HEK293 (cell line): ENCODE data around the gene ESM1.

ENCODE experiments used
- CTCF ChIA-PET: fragments of 350-600 bp; formaldehyde crosslinking; extraction: SDS; loops from one replicate; lab custom pipeline; 2021; ENCODE audit warnings: antibody characterized with exemption; lab: Yijun Ruan, JAX
- POLR2A ChIA-PET: fragments of 300-600 bp; formaldehyde crosslinking; extraction: SDS; loops from one replicate; lab custom pipeline; 2020; ENCODE audit warnings: antibody characterized with exemption, inconsistent platforms; lab: Yijun Ruan, JAX
- H3K27ac ChIP-seq: fragments of 200-500 bp; sonication (Bioruptor generic); 2 replicates; pipeline ENCODE4 v1.5.1; 2014; ENCODE audit warnings: low read depth, low read length, control low read depth, inconsistent platforms; ENCODE audit errors: extremely low read depth
- H3K36me3 ChIP-seq, 2 experiments: fragments of 200-500 bp in 1 of 2; sonication (Bioruptor generic) in 1 of 2; 1 replicate in 1 of 2; 2 replicates in 1 of 2; pipeline ENCODE4 v1.5.1; 2014 to 2017; ENCODE audit warnings: inconsistent platforms in 2 of 2, low read length in 2 of 2; ENCODE audit not compliant: control insufficient read depth in 2 of 2, insufficient read depth in 1 of 2
- H3K4me1 ChIP-seq: fragments of 200-500 bp; sonication (Bioruptor generic); 2 replicates; pipeline ENCODE4 v1.5.1; 2014; ENCODE audit warnings: mild to moderate bottlenecking, low read length, inconsistent platforms; ENCODE audit not compliant: control insufficient read depth, insufficient read depth
- H3K4me3 ChIP-seq: 2 replicates; pipeline ENCODE4 v1.5.1; 2011; ENCODE audit warnings: low read depth, mild to moderate bottlenecking, control low read depth, low read length, moderate library complexity
- H3K9me3 ChIP-seq: fragments of 200-500 bp; sonication (Bioruptor generic); 2 replicates; pipeline ENCODE4 v1.5.1; 2014; ENCODE audit warnings: low read depth, low read length, inconsistent platforms; ENCODE audit not compliant: control insufficient read depth, insufficient read depth
- FEZF1 ChIP-seq: fragments of 450-650 bp; formaldehyde crosslinking; IDR thresholded peaks from 2 replicates; pipeline ENCODE4 v1.5.1; 2016; ENCODE audit warnings: missing biosample characterization, missing genetic modification characterization
- GFI1B ChIP-seq: fragments of 450-650 bp; formaldehyde crosslinking; IDR thresholded peaks from 2 replicates; pipeline ENCODE4 v1.5.1; 2016; ENCODE audit warnings: missing biosample characterization, missing genetic modification characterization
- MEIS1 ChIP-seq: sonication (generic); formaldehyde crosslinking; IDR thresholded peaks from 2 replicates; pipeline ENCODE4 v1.8.1; 2022; ENCODE audit warnings: missing genetic modification reagents, mild to moderate bottlenecking, borderline replicate concordance
- MYNN ChIP-seq: fragments of 450-650 bp; formaldehyde crosslinking; IDR thresholded peaks from 2 replicates; pipeline ENCODE4 v1.5.1; 2016; ENCODE audit warnings: missing biosample characterization, missing genetic modification characterization, borderline replicate concordance
- SETDB1 ChIP-seq: IDR thresholded peaks from one replicate; pipeline ENCODE4 v1.6.1; 2017; ENCODE audit warnings: mild to moderate bottlenecking, low read length, moderate library complexity, mixed read lengths; ENCODE audit not compliant: insufficient read length
- SP3 ChIP-seq: fragments of 450-650 bp; formaldehyde crosslinking; IDR thresholded peaks from 2 replicates; pipeline ENCODE4 v1.5.1; 2016; ENCODE audit warnings: missing biosample characterization, missing genetic modification characterization
- YY2 ChIP-seq: fragments of 450-650 bp; formaldehyde crosslinking; IDR thresholded peaks from 2 replicates; pipeline ENCODE4 v1.5.1; 2016; ENCODE audit warnings: missing biosample characterization, missing genetic modification characterization
- ZNF112 ChIP-seq: fragments of 450-650 bp; formaldehyde crosslinking; IDR thresholded peaks from 2 replicates; pipeline ENCODE4 v1.5.0; 2017; ENCODE audit warnings: missing biosample characterization, missing genetic modification characterization
- ZNF138 ChIP-seq: fragments of 450-650 bp; formaldehyde crosslinking; IDR thresholded peaks from 2 replicates; pipeline ENCODE4 v1.5.1; 2016; ENCODE audit warnings: missing biosample characterization, missing genetic modification characterization, borderline replicate concordance
- ZNF146 ChIP-seq: fragments of 450-650 bp; formaldehyde crosslinking; IDR thresholded peaks from 2 replicates; pipeline ENCODE4 v1.5.1; 2016; ENCODE audit warnings: missing biosample characterization, missing genetic modification characterization
- ZNF155 ChIP-seq: fragments of 450-650 bp; formaldehyde crosslinking; IDR thresholded peaks from 2 replicates; pipeline ENCODE4 v1.5.1; 2016; ENCODE audit warnings: missing biosample characterization, missing genetic modification characterization
- ZNF157 ChIP-seq: fragments of 450-650 bp; formaldehyde crosslinking; IDR thresholded peaks from 2 replicates; pipeline ENCODE4 v1.5.1; 2016; ENCODE audit warnings: missing biosample characterization, missing genetic modification characterization
- ZNF211 ChIP-seq: fragments of 450-650 bp; formaldehyde crosslinking; IDR thresholded peaks from 2 replicates; pipeline ENCODE4 v1.5.1; 2016; ENCODE audit warnings: low read depth, missing biosample characterization, missing genetic modification characterization
- ZNF266 ChIP-seq: fragments of 450-650 bp; formaldehyde crosslinking; IDR thresholded peaks from 2 replicates; pipeline ENCODE4 v1.5.1; 2016; ENCODE audit warnings: missing biosample characterization, missing genetic modification characterization, low read depth
- ZNF292 ChIP-seq: fragments of 450-650 bp; formaldehyde crosslinking; IDR thresholded peaks from 2 replicates; pipeline ENCODE4 v1.5.1; 2016; ENCODE audit warnings: low read depth, missing biosample characterization, missing genetic modification characterization, borderline replicate concordance
- ZNF311 ChIP-seq: fragments of 450-650 bp; formaldehyde crosslinking; IDR thresholded peaks from 2 replicates; pipeline ENCODE4 v1.5.1; 2017; ENCODE audit warnings: missing biosample characterization, missing genetic modification characterization, borderline replicate concordance
- ZNF37A ChIP-seq: fragments of 450-650 bp; IDR thresholded peaks from 2 replicates; pipeline ENCODE4 v1.5.1; 2018; ENCODE audit warnings: missing biosample characterization, missing genetic modification characterization
- ZNF529 ChIP-seq: fragments of 450-650 bp; formaldehyde crosslinking; IDR thresholded peaks from 2 replicates; pipeline ENCODE4 v1.5.1; 2017; ENCODE audit warnings: missing genetic modification characterization, missing biosample characterization; ENCODE audit not compliant: insufficient replicate concordance
- ZNF530 ChIP-seq: fragments of 450-650 bp; formaldehyde crosslinking; IDR thresholded peaks from 2 replicates; pipeline ENCODE4 v1.5.1; 2016; ENCODE audit warnings: low read depth, missing biosample characterization, missing genetic modification characterization
- ZNF654 ChIP-seq: fragments of 450-650 bp; formaldehyde crosslinking; IDR thresholded peaks from 2 replicates; pipeline ENCODE4 v1.5.1; 2016; ENCODE audit warnings: low read depth, missing biosample characterization, missing genetic modification characterization
- ZNF660 ChIP-seq: fragments of 450-650 bp; IDR thresholded peaks from 2 replicates; pipeline ENCODE4 v1.5.1; 2018; ENCODE audit warnings: missing biosample characterization, mild to moderate bottlenecking, missing genetic modification characterization
- ZNF707 ChIP-seq: fragments of 450-650 bp; formaldehyde crosslinking; IDR thresholded peaks from 2 replicates; pipeline ENCODE4 v1.5.1; 2016; ENCODE audit warnings: missing biosample characterization, missing genetic modification characterization
- ZNF776 ChIP-seq: fragments of 450-650 bp; formaldehyde crosslinking; IDR thresholded peaks from 2 replicates; pipeline ENCODE4 v1.5.0; 2017; ENCODE audit warnings: missing biosample characterization, missing genetic modification characterization, borderline replicate concordance
- ZNF777 ChIP-seq: fragments of 450-650 bp; formaldehyde crosslinking; IDR thresholded peaks from 2 replicates; pipeline ENCODE4 v1.5.1; 2017; ENCODE audit warnings: missing biosample characterization, missing genetic modification characterization, borderline replicate concordance
- ZNF792 ChIP-seq: fragments of 450-650 bp; formaldehyde crosslinking; IDR thresholded peaks from 2 replicates; pipeline ENCODE4 v1.5.1; 2016; ENCODE audit warnings: missing biosample characterization, missing genetic modification characterization
- ZNF837 ChIP-seq: fragments of 450-650 bp; formaldehyde crosslinking; IDR thresholded peaks from 2 replicates; pipeline ENCODE4 v1.5.1; 2016; ENCODE audit warnings: missing biosample characterization, missing genetic modification characterization
- TF ChIP-seq, protein P1 (sequence below): fragments of 450-650 bp; formaldehyde crosslinking; IDR thresholded peaks from 2 replicates; pipeline ENCODE4 v1.5.1; 2017; ENCODE audit warnings: missing biosample characterization, missing genetic modification characterization
- TF ChIP-seq, protein P2 (sequence below): fragments of 450-650 bp; formaldehyde crosslinking; IDR thresholded peaks from 2 replicates; pipeline ENCODE4 v1.5.1; 2016; ENCODE audit warnings: missing biosample characterization, missing genetic modification characterization

The ESM1 gene

DNA sequence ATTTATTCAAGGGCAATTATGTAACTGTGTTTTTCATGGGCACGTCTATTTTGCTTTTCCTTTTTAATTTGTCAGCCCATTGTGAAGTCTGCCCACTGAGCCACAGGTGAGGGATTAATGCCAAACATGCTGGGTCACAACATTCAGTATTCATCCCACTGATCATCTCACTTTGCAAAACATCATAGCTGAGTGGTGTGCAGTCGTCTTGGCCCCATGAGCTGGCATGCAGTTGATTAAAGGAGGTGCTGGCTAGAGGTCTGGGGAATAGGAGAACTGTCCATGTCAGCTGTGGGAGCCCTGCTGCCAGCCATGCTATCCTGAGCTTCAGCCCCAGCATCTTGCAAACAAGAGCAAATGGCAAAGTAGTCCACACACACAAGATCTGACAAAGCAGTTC lies 11.7 kb upstream of the ESM1 start:
- ChIA-PET POLR2A (no interaction called here), CTCF (no interaction called here)
- TF ChIP-seq FEZF1 (tag by site-specific recombination) = no peak
- TF ChIP-seq ZNF211 (tag by site-specific recombination) = no peak
- TF ChIP-seq ZNF155 (tag by site-specific recombination) = no peak
- TF ChIP-seq ZNF112 = no peak
- no peak overlapping the region for H3K27ac ChIP-seq
- no peaks in the 10 kb centered on the region for H3K36me3 ChIP-seq
- no peak overlapping the region for H3K4me3 ChIP-seq
- H3K4me1 ChIP-seq = peaks cover 4% of the 10 kb centered on the region
- H3K9me3 ChIP-seq = no peaks in the 10 kb centered on the region

DNA sequence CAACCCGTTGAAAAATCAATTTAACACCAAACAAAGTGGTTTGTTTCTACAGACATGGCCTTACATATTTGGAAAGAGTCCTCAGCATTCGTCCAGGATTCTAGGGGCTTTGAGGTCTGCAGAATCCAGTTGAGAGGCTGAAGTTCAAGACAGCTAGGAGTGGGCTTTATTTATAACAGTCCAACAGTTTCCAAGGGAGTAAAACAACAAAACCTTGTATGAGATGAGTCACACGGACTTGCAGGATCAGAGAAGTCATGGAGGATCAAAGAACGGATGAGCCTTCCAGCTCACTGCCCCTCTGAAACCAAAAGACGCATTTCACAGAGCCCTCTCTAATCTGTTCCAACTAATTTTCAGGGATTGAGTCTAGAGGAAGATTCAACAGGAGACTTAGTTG lies 11.1 kb upstream of the ESM1 start:
- CTCF ChIA-PET = interaction anchor here (0.6 kb wide), 1 partner anchor 81 kb away, joined by 4 read pairs; no protein-coding TSS in a partner anchor

DNA sequence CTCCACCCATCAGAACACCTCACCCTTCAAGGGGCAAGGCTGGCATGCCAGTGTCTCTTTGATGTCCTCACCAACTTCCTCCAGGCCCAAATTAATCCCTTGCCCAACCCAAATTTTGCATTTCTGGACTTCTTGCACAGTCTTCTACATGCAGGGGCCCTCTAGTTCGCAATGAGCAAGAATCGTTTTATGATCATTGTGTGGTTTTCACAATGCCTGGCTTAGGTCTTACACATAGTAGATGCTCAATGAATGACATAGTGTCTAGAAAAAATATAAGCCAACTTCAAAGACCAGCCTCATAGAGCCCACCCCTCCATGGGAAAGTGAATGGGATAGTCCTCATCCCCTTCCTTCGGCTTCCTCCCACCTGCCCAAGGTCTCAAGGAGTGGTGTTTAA lies 9.8 kb upstream of the ESM1 start:
- H3K9me3 ChIP-seq = no peaks in the 10 kb centered on the region
- TF ChIP-seq ZNF660 (tag by site-specific recombination) (no peak), ZNF155 (tag by site-specific recombination) (no peak), YY2 (tag by site-specific recombination) (no peak), ZNF37A (tag by site-specific recombination) (no peak), ZNF157 (tag by site-specific recombination) (no peak)
- TF ChIP-seq, protein P1, sequence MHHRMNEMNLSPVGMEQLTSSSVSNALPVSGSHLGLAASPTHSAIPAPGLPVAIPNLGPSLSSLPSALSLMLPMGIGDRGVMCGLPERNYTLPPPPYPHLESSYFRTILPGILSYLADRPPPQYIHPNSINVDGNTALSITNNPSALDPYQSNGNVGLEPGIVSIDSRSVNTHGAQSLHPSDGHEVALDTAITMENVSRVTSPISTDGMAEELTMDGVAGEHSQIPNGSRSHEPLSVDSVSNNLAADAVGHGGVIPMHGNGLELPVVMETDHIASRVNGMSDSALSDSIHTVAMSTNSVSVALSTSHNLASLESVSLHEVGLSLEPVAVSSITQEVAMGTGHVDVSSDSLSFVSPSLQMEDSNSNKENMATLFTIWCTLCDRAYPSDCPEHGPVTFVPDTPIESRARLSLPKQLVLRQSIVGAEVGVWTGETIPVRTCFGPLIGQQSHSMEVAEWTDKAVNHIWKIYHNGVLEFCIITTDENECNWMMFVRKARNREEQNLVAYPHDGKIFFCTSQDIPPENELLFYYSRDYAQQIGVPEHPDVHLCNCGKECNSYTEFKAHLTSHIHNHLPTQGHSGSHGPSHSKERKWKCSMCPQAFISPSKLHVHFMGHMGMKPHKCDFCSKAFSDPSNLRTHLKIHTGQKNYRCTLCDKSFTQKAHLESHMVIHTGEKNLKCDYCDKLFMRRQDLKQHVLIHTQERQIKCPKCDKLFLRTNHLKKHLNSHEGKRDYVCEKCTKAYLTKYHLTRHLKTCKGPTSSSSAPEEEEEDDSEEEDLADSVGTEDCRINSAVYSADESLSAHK = no peak
- TF ChIP-seq, all 188 proteins: peak for 0
- POLR2A ChIA-PET = no interaction called here
- H3K4me3 ChIP-seq = no peak overlapping the region
- H3K27ac ChIP-seq = no peak overlapping the region
- CTCF ChIA-PET = no interaction called here
- no peaks in the 10 kb centered on the region for H3K36me3 ChIP-seq
- H3K4me1 ChIP-seq = peaks cover 4% of the 10 kb centered on the region

More for the DNA sequence above, 11.1 kb upstream of the ESM1 start:
- H3K27ac ChIP-seq = no peak overlapping the region
- H3K4me3 ChIP-seq = no peak overlapping the region
- no peaks in the 10 kb centered on the region for H3K36me3 ChIP-seq
- H3K4me1 ChIP-seq = peaks cover 4% of the 10 kb centered on the region
- no peak for TF ChIP-seq ZNF776
- TF ChIP-seq ZNF292 (tag by site-specific recombination) = no peak
- TF ChIP-seq ZNF529 (tag by site-specific recombination) = no peak
- no peak for TF ChIP-seq ZNF777
- no peak for TF ChIP-seq ZNF37A (tag by site-specific recombination)
- no peak for TF ChIP-seq YY2 (tag by site-specific recombination)
- TF ChIP-seq ZNF530 (tag by site-specific recombination) = no peak
- no peak for TF ChIP-seq MYNN
- TF ChIP-seq ZNF837 = no peak
- TF ChIP-seq MEIS1 (CRISPR knock-in tag) = no peak
- TF ChIP-seq SP3 = no peak
- POLR2A ChIA-PET = no interaction called here
- H3K9me3 ChIP-seq = no peaks in the 10 kb centered on the region

DNA sequence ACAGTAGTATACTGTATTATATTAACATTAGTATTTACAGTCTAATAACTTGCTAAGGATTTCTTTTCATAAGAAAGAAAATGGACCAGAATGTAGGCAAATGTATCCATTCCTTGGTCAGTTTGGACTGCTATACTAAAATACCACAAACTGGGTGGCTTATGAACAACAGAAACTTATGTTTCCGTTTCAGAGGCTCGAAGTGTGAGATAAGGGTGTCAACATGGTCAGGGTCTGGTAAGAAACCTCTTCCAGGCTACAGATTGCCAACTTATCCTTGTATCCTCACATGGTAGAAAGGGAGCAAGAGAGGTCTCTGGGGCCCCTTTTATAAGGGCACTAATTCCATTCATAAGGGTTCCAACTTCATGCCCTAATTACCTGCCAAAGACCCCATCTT lies 9.2 kb upstream of the ESM1 start:
- H3K36me3 ChIP-seq = no peaks in the 10 kb centered on the region
- no peak overlapping the region for H3K27ac ChIP-seq
- no peak overlapping the region for H3K4me3 ChIP-seq
- no peaks in the 10 kb centered on the region for H3K9me3 ChIP-seq
- ChIA-PET CTCF (no interaction called here), POLR2A (no interaction called here)
- H3K4me1 ChIP-seq = peaks cover 4% of the 10 kb centered on the region
- TF ChIP-seq ZNF654 (tag by site-specific recombination) (no peak), ZNF311 (tag by site-specific recombination) (no peak), ZNF266 (no peak), ZNF707 (tag by site-specific recombination) (no peak), ZNF146 (tag by site-specific recombination) (no peak), SETDB1 (no peak), ZNF792 (tag by site-specific recombination) (no peak), ZNF138 (tag by site-specific recombination) (no peak), GFI1B (tag by site-specific recombination) (no peak)
- TF ChIP-seq, protein P2, sequence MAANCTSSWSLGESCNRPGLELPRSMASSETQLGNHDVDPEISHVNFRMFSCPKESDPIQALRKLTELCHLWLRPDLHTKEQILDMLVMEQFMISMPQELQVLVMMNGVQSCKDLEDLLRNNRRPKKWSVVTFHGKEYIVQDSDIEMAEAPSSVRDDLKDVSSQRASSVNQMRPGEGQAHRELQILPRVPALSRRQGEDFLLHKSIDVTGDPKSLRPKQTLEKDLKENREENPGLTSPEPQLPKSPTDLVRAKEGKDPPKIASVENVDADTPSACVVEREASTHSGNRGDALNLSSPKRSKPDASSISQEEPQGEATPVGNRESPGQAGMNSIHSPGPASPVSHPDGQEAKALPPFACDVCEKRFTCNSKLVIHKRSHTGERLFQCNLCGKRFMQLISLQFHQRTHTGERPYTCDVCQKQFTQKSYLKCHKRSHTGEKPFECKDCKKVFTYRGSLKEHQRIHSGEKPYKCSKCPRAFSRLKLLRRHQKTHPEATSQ (tag by site-specific recombination) = no peak
